Thoracic aorta (tissue), 2 donors: Measurements from ENCODE around the gene GLP2R. TPM values are rescaled to one million over a fixed set of nuclear protein-coding genes. Genes with fewer than 3 reads are reported as not detected.

Experiments
- ATAC-seq: fragments of 150-250 bp; one replicate; pipeline ENCODE4 v1.8.0; 2017; ENCODE audit warnings: low read depth; ENCODE audit not compliant: insufficient number of reproducible peaks, low FRiP score
- DNase-seq: peaks from one replicate; pipeline ENCODE4 v3.0.0-alpha.2; 2020; ENCODE audit warnings: low spot score
- H3K27ac ChIP-seq, 2 donors: fragments of 200-600 bp; sonication (generic); 1 replicate in 1 of 2; 2 replicates in 1 of 2; pipeline ENCODE4 v1.5.1; 2016; ENCODE audit warnings: mild to moderate bottlenecking in 2 of 2, moderate library complexity in 2 of 2
- H3K27me3 ChIP-seq: fragments of 200-600 bp; sonication (generic); replicated peaks from 2 replicates; pipeline ENCODE4 v1.6.0; 2016; ENCODE audit warnings: mild to moderate bottlenecking; ENCODE audit not compliant: insufficient read depth
- H3K36me3 ChIP-seq: fragments of 200-600 bp; sonication (generic); one replicate; pipeline ENCODE4 v1.5.1; 2016
- H3K4me1 ChIP-seq, 2 donors: fragments of 200-600 bp; sonication (generic); 1 replicate in 1 of 2; 2 replicates in 1 of 2; pipeline versions ENCODE4 v1.5.1 to v1.6.0; 2016; ENCODE audit warnings: low read depth in 2 of 2, mild to moderate bottlenecking in 1 of 2; ENCODE audit not compliant: control insufficient read depth in 1 of 2
- H3K4me3 ChIP-seq: fragments of 200-600 bp; sonication (generic); 2 replicates; pipeline ENCODE4 v1.5.1; 2016; ENCODE audit warnings: mild to moderate bottlenecking
- H3K9me3 ChIP-seq: fragments of 200-600 bp; sonication (generic); 2 replicates; pipeline ENCODE4 v1.5.1; 2016
- CTCF ChIP-seq: fragments of 200-600 bp; sonication (generic); IDR thresholded peaks from one replicate; pipeline ENCODE4 v1.5.1; 2019; ENCODE audit warnings: antibody characterized with exemption
- total RNA-seq, 2 donors: library from RNA; depleted of rRNA; stranded (reverse); fragments of >200 nt; gene quantifications; one replicate each; pipeline versions ENCODE4 v1.1.0 to v1.2.3, GENCODE V29; 2016

Gene GLP2R
- total RNA-seq, 2 donors from 2014 or later = 2.3 TPM; not detected in 1

DNA sequence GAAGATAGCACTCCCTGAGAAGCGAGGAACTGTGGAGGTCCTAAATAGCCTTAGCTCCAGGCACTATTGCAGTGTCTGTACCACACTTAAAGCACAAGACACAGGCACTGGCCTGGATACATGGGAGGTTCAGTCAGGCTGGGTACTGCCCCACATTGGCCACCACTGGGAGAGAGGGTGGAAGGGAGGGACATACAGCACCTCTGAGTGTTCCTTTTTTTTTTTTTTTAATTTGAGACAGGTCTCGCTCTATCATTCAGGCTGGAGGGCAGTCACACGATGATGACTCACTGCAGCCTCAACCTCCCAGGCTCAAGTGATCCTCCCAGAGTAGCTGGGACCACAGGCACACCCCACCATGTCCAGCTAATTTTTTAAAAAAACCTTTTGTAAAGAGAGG is 5.3 kb upstream of the GLP2R start:
- ATAC-seq (no peak), DNase-seq (no peak)
- Histone ChIP-seq H3K9me3 (no peaks in the 10 kb centered on the region), H3K27me3 (no peaks in the 10 kb centered on the region), H3K4me3 (no peak overlapping the region), H3K27ac (no peak overlapping the region), H3K36me3 (no peaks in the 10 kb centered on the region), H3K4me1 (no peaks in the 10 kb centered on the region)
- TF ChIP-seq CTCF = no peak

DNA sequence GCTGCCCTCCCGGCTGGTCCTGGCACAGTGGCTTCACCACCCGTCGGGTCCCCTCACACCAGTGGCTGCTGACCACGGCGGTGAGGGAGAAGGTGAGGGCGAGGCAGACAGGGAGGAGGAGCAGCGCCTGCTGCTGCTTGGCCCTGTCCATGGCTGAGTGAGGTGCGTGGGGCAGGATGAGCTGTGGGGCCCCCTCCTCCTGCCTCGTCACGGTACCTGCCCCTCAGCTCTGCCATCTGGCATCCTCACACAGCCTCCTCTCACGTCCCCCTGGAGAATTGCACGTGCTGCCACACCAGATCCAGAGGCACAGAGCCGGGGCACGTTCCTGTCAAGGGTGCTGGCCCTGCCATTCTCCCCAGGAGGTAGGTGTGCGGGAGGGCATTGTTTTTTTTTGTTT is 3.8 kb upstream of the GLP2R start, which contains the start of gene GSG1L2:
TSS of gene GSG1L2 (minus strand) at position 159 of the 400 bp plus-strand sequence. CDS start at position 151, 8 bp downstream.
- TF ChIP-seq CTCF = no peak
- Histone ChIP-seq H3K4me3 (no peak within 1 kb of the TSS), H3K36me3 (no peaks in the 10 kb centered on the region), H3K4me1 (no peaks in the 10 kb centered on the region), H3K27ac (no peak within 1 kb of the TSS), H3K27me3 (no peaks in the 10 kb centered on the region), H3K9me3 (no peaks in the 10 kb centered on the region)
- DNase-seq = no peak
- ATAC-seq = no peak

GRCh38 chr17:9824094-9824493 is 1.6 kb upstream of the GLP2R start:
- H3K9me3 ChIP-seq = no peaks in the 10 kb centered on the region
- H3K36me3 ChIP-seq = no peaks in the 10 kb centered on the region
- no peak for ATAC-seq
- no peak for TF ChIP-seq CTCF
- no peaks in the 10 kb centered on the region for H3K4me1 ChIP-seq
- no peak for DNase-seq
- no peaks in the 10 kb centered on the region for H3K27me3 ChIP-seq
- H3K27ac ChIP-seq = no peak overlapping the region
- no peak overlapping the region for H3K4me3 ChIP-seq

DNA sequence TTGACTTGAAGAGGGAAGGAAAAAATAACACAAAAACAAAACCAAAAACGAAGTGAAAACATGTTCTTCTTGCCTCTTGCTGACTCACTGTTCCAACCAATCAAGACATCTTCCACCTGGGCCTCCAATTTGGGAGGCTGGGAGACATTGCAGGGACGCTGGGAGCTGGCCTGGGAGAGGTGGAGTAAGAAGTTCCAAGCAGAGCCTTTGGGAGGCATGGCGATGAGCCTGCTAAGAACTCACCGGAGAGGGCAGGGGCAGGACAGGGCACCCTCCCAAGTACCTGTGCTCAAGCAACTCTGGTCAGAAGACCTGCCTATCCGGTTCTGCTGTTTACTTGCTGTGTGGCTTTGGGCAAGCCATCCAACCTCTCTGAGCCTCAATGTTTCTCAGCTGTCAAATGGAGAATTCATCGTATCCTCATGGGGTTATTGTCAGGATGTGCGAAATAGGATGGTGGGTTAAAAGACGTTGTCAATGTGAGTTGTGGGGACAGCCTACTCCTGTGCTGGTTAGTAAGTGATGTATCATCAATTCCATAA is 856 bp upstream of the GLP2R start:
- Histone ChIP-seq H3K36me3 (no peaks in the 10 kb centered on the region), H3K4me1 (no peaks in the 10 kb centered on the region), H3K4me3 (no peak overlapping the region), H3K27ac (no peak overlapping the region), H3K9me3 (no peaks in the 10 kb centered on the region), H3K27me3 (no peaks in the 10 kb centered on the region)
- DNase-seq (no peak), ATAC-seq (no peak)
- no peak for TF ChIP-seq CTCF

- H3K4me3 ChIP-seq = no peak overlapping the region
- no peaks in the 10 kb centered on the region for H3K9me3 ChIP-seq
- H3K27me3 ChIP-seq = no peaks in the 10 kb centered on the region
- H3K27ac ChIP-seq = no peak overlapping the region
- TF ChIP-seq CTCF = no peak
- DNase-seq (no peak), ATAC-seq (no peak)
- no peaks in the 10 kb centered on the region for H3K36me3 ChIP-seq
- no peaks in the 10 kb centered on the region for H3K4me1 ChIP-seq
These were observed 2.9 kb downstream of the GLP2R start for GRCh38 chr17:9828296-9829295.
